Astrocyte (in vitro differentiated cells and primary cell): Measurements from ENCODE around the gene PSAP.

Experiments used
- CTCF ChIP-seq: IDR thresholded peaks from 2 replicates; pipeline ENCODE4 v1.5.1; 2011; ENCODE audit warnings: low read depth, mild to moderate bottlenecking, inconsistent platforms, low read length, moderate library complexity; ENCODE audit not compliant: insufficient read depth
- EZH2 ChIP-seq: IDR thresholded peaks from 2 replicates; pipeline ENCODE4 v1.6.1; 2012; ENCODE audit warnings: mild to moderate bottlenecking, low read length, inconsistent platforms; ENCODE audit not compliant: insufficient read depth

- no peak for TF ChIP-seq CTCF
- no peak for TF ChIP-seq EZH2
These were observed 37.8 kb upstream of the PSAP start for GRCh38 chr10:71888623-71889387.
